Measurements from ENCODE around the gene TNRC6B.

The TNRC6B gene

DNA sequence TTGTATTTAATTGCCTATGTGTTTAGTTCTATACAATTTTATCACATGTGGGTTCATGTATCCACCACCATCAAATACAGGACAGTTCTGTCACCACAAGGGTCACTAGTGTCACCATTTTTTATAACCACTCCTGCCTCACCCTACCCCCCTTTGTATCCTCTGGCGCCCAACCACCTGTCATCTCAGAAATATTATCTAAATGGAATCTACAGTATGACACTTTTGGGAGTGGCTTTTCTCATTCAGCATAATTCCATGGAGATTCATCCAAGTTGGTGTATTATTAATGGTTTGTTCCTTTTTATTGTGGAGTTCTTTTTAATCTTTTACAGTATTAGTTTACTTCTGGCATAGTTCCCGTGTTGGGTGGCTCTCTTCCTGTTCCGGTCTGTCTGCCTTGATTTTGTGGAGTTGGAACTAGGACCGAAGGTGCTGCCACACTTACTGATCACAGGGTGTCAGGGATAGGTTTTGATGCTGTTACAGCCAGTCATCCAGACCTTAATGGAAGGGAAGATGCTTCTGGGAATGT lies 58.5 kb downstream of the TNRC6B start:
- TF ChIP-seq ZNF274 (IDR thresholded peaks at IDR 0.05; ENCODE audit: low read depth, low read length) (no peak), YY1 (IDR thresholded peaks at IDR 0.05; ENCODE audit: insufficient read depth, insufficient read length) (no peak), SUZ12 (IDR thresholded peaks at IDR 0.05; ENCODE audit: extremely low read depth, insufficient read depth, insufficient read length) (no peak)
- DNase-seq (ENCODE audit: low read depth, low spot score), result no peak
- no peaks in the 10 kb centered on the region for H3K27me3 ChIP-seq (ENCODE audit: insufficient read depth, insufficient read length)
- peaks cover 4% of the 10 kb centered on the region for H3K4me1 ChIP-seq (ENCODE audit: insufficient read depth, insufficient read length)
- H3K9ac ChIP-seq (ENCODE audit: insufficient read length, low read depth), result no peak overlapping the region
- H3K36me3 ChIP-seq (ENCODE audit: insufficient read depth, insufficient read length, low read length), result peaks cover 16% of the 10 kb centered on the region
- H3K9me3 ChIP-seq (ENCODE audit: insufficient read depth, low read length), result no peaks in the 10 kb centered on the region
- H3K4me3 ChIP-seq (ENCODE audit: insufficient read length, low read depth), result no peak overlapping the region

DNA sequence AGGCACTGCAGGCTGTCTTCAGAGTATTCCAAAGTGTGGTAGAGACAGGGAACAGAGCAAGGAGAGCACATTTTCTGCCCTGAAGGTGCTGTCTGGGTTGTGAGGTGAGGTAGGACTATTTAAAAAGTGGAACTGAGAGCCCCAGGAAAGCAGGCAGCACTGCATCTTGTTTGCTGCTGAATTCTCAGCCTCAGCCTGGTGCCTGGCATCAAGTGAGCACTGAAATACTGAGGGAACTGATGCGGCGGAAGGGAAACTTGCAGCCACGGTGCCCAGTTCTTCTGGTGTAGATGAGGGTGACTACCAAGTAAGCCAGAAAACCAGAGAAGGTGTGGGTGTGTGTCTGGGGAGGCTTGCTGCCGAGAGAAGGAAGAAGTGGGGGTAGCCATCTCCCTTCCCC lies 59.5 kb downstream of the TNRC6B start:
- no peak for DNase-seq (ENCODE audit: low read depth, low spot score)
- TF ChIP-seq YY1 (IDR thresholded peaks at IDR 0.05; ENCODE audit: insufficient read depth, insufficient read length) (no peak), SUZ12 (IDR thresholded peaks at IDR 0.05; ENCODE audit: extremely low read depth, insufficient read depth, insufficient read length) (no peak), ZNF274 (IDR thresholded peaks at IDR 0.05; ENCODE audit: low read depth, low read length) (no peak)
- Histone ChIP-seq H3K4me1 (ENCODE audit: insufficient read depth, insufficient read length) (peaks cover 4% of the 10 kb centered on the region), H3K36me3 (ENCODE audit: insufficient read depth, insufficient read length, low read length) (peaks cover 9% of the 10 kb centered on the region), H3K27me3 (ENCODE audit: insufficient read depth, insufficient read length) (no peaks in the 10 kb centered on the region), H3K9ac (ENCODE audit: insufficient read length, low read depth) (no peak overlapping the region), H3K9me3 (ENCODE audit: insufficient read depth, low read length) (no peaks in the 10 kb centered on the region), H3K4me3 (ENCODE audit: insufficient read length, low read depth) (no peak overlapping the region)

DNA sequence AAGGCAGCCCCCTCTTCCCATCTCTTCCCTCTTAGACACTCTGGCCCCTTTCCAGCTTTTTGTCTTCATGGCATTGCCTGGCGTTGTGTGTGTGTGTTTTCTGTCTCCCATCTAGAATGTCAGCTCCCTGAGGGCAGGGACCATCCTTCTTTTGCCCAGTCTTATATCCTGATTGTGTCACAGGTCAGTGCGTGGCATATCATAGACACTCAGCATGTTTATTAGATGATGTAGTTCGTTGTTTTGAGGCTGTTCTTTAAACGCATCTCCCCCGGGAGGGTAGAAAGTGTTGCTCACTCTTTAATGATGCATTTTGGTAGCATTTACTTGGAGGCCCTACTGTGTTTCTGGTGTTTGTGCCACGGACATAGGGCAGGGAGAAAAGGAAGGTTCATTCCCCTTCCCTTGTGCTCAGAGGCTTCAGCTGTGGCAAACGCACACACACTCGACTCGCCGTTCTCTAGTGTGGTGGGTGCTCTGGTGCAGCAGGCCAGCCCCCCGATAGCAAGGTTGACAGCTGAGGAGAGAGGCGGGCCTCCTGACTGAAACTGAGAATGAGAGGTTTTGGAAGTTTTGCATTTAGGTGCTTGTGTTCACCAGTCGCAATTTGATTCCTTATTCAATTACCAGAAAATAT lies 60.2 kb downstream of the TNRC6B start:
- H3K9me3 ChIP-seq (ENCODE audit: insufficient read depth, low read length), result no peaks in the 10 kb centered on the region
- TF ChIP-seq ZNF274 (IDR thresholded peaks at IDR 0.05; ENCODE audit: low read depth, low read length) (no peak), SUZ12 (IDR thresholded peaks at IDR 0.05; ENCODE audit: extremely low read depth, insufficient read depth, insufficient read length) (no peak), YY1 (IDR thresholded peaks at IDR 0.05; ENCODE audit: insufficient read depth, insufficient read length) (no peak)
- H3K9ac ChIP-seq (ENCODE audit: insufficient read length, low read depth), result no peak overlapping the region
- H3K4me3 ChIP-seq (ENCODE audit: insufficient read length, low read depth), result no peak overlapping the region
- peaks cover 4% of the 10 kb centered on the region for H3K4me1 ChIP-seq (ENCODE audit: insufficient read depth, insufficient read length)
- no peak for DNase-seq (ENCODE audit: low read depth, low spot score)
- H3K36me3 ChIP-seq (ENCODE audit: insufficient read depth, insufficient read length, low read length), result peaks cover 8% of the 10 kb centered on the region
- no peaks in the 10 kb centered on the region for H3K27me3 ChIP-seq (ENCODE audit: insufficient read depth, insufficient read length)

DNA sequence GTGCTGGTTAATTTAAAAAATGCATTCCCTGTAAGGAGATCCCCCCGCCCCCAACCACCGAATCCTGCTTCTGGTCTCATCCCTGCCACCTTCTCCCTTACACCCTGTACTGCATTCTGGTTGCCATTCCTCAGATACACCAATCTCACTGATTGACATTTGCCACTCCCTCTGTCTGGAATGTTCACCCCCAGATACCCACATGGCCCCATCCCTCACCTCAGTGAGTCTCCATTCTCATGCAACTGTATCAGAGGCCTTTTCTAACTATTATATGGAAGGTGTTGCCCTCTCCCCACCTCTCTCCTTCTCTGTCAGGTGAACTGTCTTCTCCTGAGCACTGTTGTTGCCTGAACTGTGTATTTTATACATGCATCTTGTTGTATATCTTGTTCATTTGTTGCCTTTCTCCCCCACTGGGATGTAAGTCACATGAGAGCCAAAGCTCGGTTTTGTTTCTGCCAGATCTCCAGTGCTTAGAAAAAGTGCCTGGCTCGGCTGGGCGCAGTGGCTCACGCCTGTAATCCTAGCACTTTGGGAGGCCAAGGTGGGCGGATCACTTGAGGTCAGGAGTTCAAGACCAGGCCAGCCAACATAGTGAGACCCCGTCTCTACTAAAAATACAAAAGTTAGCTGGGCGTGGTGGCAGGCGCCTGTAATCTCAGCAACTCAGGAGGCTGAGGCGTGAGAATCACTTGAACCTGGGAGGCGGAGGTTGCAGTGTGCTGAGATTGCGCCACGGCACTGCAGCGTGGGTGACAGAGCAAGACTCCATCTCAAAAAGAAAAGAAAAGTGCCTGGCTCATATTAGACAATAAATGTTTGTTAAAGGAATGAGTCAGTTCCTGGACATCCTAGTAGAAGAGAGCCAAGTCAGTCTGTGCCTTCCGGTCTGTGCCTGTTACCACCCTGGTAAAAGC lies 61.0 kb downstream of the TNRC6B start:
- no peak for DNase-seq (ENCODE audit: low read depth, low spot score)
- H3K27me3 ChIP-seq (ENCODE audit: insufficient read depth, insufficient read length), result no peaks in the 10 kb centered on the region
- no peak overlapping the region for H3K9ac ChIP-seq (ENCODE audit: insufficient read length, low read depth)
- H3K4me3 ChIP-seq (ENCODE audit: insufficient read length, low read depth), result no peak overlapping the region
- no peaks in the 10 kb centered on the region for H3K9me3 ChIP-seq (ENCODE audit: insufficient read depth, low read length)
- H3K36me3 ChIP-seq (ENCODE audit: insufficient read depth, insufficient read length, low read length), result peaks cover 8% of the 10 kb centered on the region
- H3K4me1 ChIP-seq (ENCODE audit: insufficient read depth, insufficient read length), result peaks cover 4% of the 10 kb centered on the region
- no peak for TF ChIP-seq SUZ12 (IDR thresholded peaks at IDR 0.05; ENCODE audit: extremely low read depth, insufficient read depth, insufficient read length)
- TF ChIP-seq YY1 (IDR thresholded peaks at IDR 0.05; ENCODE audit: insufficient read depth, insufficient read length), result no peak
- no peak for TF ChIP-seq ZNF274 (IDR thresholded peaks at IDR 0.05; ENCODE audit: low read depth, low read length)

DNA sequence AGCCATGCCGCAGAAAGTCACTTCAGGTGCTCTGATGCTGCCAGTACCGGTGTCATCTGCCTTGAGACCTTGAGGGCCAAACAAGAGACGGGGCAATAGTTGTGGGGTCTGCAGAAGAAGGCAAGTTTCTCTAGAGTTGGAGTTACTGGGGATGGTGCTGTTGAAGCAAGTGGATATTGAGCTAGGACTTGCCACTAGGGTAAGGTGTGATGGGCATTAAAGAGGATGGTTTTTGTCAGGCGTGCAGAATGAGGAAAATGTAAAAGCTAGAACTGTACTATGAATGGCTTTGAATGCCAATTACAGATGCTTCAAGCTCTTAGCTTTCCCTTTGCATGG lies 61.6 kb downstream of the TNRC6B start:
- TF ChIP-seq YY1 (IDR thresholded peaks at IDR 0.05; ENCODE audit: insufficient read depth, insufficient read length), result no peak
- no peak for TF ChIP-seq SUZ12 (IDR thresholded peaks at IDR 0.05; ENCODE audit: extremely low read depth, insufficient read depth, insufficient read length)
- no peak for TF ChIP-seq ZNF274 (IDR thresholded peaks at IDR 0.05; ENCODE audit: low read depth, low read length)
- Histone ChIP-seq H3K9me3 (ENCODE audit: insufficient read depth, low read length) (no peaks in the 10 kb centered on the region), H3K4me3 (ENCODE audit: insufficient read length, low read depth) (no peak overlapping the region), H3K4me1 (ENCODE audit: insufficient read depth, insufficient read length) (peaks cover 4% of the 10 kb centered on the region), H3K27me3 (ENCODE audit: insufficient read depth, insufficient read length) (no peaks in the 10 kb centered on the region), H3K36me3 (ENCODE audit: insufficient read depth, insufficient read length, low read length) (peaks cover 8% of the 10 kb centered on the region), H3K9ac (ENCODE audit: insufficient read length, low read depth) (no peak overlapping the region)
- DNase-seq (ENCODE audit: low read depth, low spot score), result no peak

DNA sequence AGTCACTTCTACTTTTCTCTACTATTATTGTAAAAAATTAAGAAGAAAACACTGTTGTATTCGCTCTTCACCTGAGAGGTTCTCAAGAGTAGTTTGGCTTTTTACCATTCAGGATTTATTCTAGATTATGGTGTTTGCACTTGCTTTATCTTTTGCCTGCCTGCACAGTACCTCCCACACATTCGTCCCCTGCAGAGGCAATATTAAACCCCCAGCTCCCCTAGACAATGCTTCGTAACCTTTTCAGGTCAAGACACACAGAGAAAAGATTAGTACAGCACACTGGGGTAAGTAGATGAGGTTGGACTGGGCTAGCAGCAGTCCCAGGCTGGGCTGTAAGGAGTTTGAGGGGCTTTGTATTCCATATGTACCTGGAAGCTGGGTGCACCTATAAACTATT lies 62.4 kb downstream of the TNRC6B start:
- no peak for DNase-seq (ENCODE audit: low read depth, low spot score)
- Histone ChIP-seq H3K9me3 (ENCODE audit: insufficient read depth, low read length) (no peaks in the 10 kb centered on the region), H3K9ac (ENCODE audit: insufficient read length, low read depth) (no peak overlapping the region), H3K36me3 (ENCODE audit: insufficient read depth, insufficient read length, low read length) (peaks cover 8% of the 10 kb centered on the region), H3K27me3 (ENCODE audit: insufficient read depth, insufficient read length) (no peaks in the 10 kb centered on the region), H3K4me1 (ENCODE audit: insufficient read depth, insufficient read length) (peaks cover 4% of the 10 kb centered on the region), H3K4me3 (ENCODE audit: insufficient read length, low read depth) (no peak overlapping the region)
- TF ChIP-seq YY1 (IDR thresholded peaks at IDR 0.05; ENCODE audit: insufficient read depth, insufficient read length), result no peak
- no peak for TF ChIP-seq ZNF274 (IDR thresholded peaks at IDR 0.05; ENCODE audit: low read depth, low read length)
- no peak for TF ChIP-seq SUZ12 (IDR thresholded peaks at IDR 0.05; ENCODE audit: extremely low read depth, insufficient read depth, insufficient read length)

DNA sequence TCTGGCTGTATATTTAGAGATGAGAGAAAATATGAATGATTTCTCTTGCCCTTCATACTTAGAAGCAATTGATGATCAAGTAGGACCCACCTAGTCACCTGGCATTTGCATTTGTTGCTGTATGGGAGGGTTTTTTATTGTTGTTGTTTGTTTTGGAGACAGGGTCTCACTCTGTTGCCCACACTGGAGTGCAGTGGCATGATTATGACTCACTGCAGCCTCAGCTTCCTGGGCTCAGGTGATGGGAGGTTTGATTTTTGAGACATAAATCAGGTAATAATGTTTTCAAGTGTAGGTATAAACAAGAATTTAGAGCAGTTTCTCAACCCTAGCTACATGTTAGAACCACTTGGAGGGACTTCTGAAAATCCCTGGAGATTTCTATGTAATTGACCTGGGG lies 63.0 kb downstream of the TNRC6B start:
- Histone ChIP-seq H3K9ac (ENCODE audit: insufficient read length, low read depth) (no peak overlapping the region), H3K9me3 (ENCODE audit: insufficient read depth, low read length) (no peaks in the 10 kb centered on the region), H3K4me3 (ENCODE audit: insufficient read length, low read depth) (no peak overlapping the region), H3K4me1 (ENCODE audit: insufficient read depth, insufficient read length) (peaks cover 4% of the 10 kb centered on the region), H3K27me3 (ENCODE audit: insufficient read depth, insufficient read length) (no peaks in the 10 kb centered on the region), H3K36me3 (ENCODE audit: insufficient read depth, insufficient read length, low read length) (peaks cover 8% of the 10 kb centered on the region)
- no peak for TF ChIP-seq YY1 (IDR thresholded peaks at IDR 0.05; ENCODE audit: insufficient read depth, insufficient read length)
- TF ChIP-seq ZNF274 (IDR thresholded peaks at IDR 0.05; ENCODE audit: low read depth, low read length), result no peak
- no peak for TF ChIP-seq SUZ12 (IDR thresholded peaks at IDR 0.05; ENCODE audit: extremely low read depth, insufficient read depth, insufficient read length)
- no peak for DNase-seq (ENCODE audit: low read depth, low spot score)
